Measurements from ENCODE around the gene SPEM3. TPM values are rescaled to one million over a fixed set of nuclear protein-coding genes. Genes with fewer than 3 reads are reported as not detected.
"Not testable (repeated sequence)": the region's sequence is repeated elsewhere in the genome, so short reads cannot be mapped to it uniquely, and the experiment has no call there.

Gene SPEM3
- total and polyA plus RNA-seq, 10 donors, result not detected

DNA sequence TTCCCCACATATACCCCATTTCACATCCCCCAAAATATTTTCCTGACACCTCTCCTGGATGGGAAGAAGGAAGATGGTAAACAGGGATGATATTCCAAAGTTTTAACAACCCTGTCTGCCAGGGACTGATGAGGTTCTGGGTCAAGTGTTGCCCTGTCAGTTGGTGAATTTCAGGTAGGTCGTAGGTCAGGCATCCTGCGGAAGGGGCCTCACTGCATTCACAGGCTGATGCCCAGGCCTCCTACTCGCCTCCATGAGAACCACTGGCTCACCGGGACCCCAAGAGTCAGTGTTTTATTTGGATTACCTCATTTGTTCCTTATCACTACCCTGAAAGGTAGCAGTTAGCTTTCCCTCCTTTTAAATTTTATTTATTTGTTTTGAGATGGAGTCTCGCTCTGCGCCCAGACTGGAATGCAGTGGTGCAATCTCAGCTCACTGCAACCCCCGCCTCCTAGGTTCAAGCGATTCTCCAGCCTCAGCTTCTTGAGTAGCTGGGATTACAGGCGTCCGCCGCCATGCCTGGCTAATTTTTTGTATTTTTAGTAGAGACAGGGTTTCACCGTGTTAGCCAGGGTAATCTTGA, 40.2 kb downstream of the SPEM3 start:
- H3K4me1 ChIP-seq, result peaks cover 21 to 86% (median 53%) of the 10 kb centered on the region in 6 donors
- WGBS, 5 donors, result 79 to 91% (median 84%) methylated on average over 12 of the region's 12 CpGs

DNA sequence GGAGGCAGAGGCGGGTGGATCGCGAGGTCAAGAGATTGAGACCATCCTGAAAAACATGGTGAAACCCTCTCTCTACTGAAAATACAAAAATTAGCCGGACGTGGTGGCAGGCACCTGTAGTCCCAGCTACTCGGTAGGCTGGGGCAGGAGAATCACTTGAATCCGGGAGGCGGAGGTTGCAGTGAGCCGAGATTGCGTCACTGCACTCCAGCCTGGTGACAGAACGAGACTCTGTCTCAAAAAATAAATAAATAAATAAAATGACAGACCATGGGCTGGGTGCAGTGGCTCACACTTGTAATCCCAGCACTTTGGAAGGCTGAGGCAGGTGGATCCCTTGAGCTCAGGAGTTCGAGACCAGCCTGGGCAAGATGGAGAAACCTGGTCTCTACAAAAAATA, 41.2 kb downstream of the SPEM3 start:
- H3K27me3 ChIP-seq (replicated peaks in 1 of 7); H3K9me3 ChIP-seq; DNase-seq; H3K27ac ChIP-seq; H3K4me3 ChIP-seq; intact Hi-C loops (cut with DNase I; ENCODE audit: low total_unique reads): not testable (repeated sequence)
- peaks cover 0 to 47% (median 11%) of the 10 kb centered on the region in 6 donors for H3K36me3 ChIP-seq
- WGBS, 5 donors, result 85 to 96% (median 91%) methylated on average over 12 of the region's 12 CpGs
- H3K4me1 ChIP-seq, result peaks cover 22 to 94% (median 57%) of the 10 kb centered on the region in 6 donors

More for the DNA sequence above, 40.2 kb downstream of the SPEM3 start:
- Histone ChIP-seq H3K27ac (peak overlapping the region in 1 of 8 donors; percentile 21), H3K27me3 (replicated peaks in 1 of 7) (no peaks in the 10 kb centered on the region), H3K36me3 (peaks cover 0 to 48% (median 18%) of the 10 kb centered on the region in 6 donors), H3K4me3 (no peak overlapping the region), H3K9me3 (no peaks in the 10 kb centered on the region)
- TF ChIP-seq POLR2AphosphoS5 (IDR thresholded peaks at IDR 0.05) (no peak), POLR2A (IDR thresholded peaks at IDR 0.05) (no peak)
- TF ChIP-seq, protein P1, sequence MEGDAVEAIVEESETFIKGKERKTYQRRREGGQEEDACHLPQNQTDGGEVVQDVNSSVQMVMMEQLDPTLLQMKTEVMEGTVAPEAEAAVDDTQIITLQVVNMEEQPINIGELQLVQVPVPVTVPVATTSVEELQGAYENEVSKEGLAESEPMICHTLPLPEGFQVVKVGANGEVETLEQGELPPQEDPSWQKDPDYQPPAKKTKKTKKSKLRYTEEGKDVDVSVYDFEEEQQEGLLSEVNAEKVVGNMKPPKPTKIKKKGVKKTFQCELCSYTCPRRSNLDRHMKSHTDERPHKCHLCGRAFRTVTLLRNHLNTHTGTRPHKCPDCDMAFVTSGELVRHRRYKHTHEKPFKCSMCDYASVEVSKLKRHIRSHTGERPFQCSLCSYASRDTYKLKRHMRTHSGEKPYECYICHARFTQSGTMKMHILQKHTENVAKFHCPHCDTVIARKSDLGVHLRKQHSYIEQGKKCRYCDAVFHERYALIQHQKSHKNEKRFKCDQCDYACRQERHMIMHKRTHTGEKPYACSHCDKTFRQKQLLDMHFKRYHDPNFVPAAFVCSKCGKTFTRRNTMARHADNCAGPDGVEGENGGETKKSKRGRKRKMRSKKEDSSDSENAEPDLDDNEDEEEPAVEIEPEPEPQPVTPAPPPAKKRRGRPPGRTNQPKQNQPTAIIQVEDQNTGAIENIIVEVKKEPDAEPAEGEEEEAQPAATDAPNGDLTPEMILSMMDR (IDR thresholded peaks at IDR 0.05 in 8 of 11, conservative IDR thresholded peaks at IDR 0.05 in 3 of 11), result no peak
- no peak for DNase-seq
- intact Hi-C loops (cut with DNase I; ENCODE audit: low total_unique reads), result no loop called here

GRCh38 chr17:7470457-7470973, 41.9 kb downstream of the SPEM3 start:
- peaks cover 29 to 98% (median 62%) of the 10 kb centered on the region in 6 donors for H3K4me1 ChIP-seq
- H3K27me3 ChIP-seq (replicated peaks in 1 of 7); H3K4me3 ChIP-seq; DNase-seq; intact Hi-C loops (cut with DNase I; ENCODE audit: low total_unique reads); H3K9me3 ChIP-seq: not testable (repeated sequence)
- peak overlapping the region in 2 of 8 donors; percentile 54 to 68 for H3K27ac ChIP-seq
- H3K36me3 ChIP-seq, result peaks cover 0 to 41% (median 7%) of the 10 kb centered on the region in 6 donors
- 83 to 91% (median 86%) methylated on average over 8 of the region's 8 CpGs for WGBS, 5 donors

- no peak for DNase-seq
- WGBS, 5 donors, result 45 to 66% (median 55%) methylated on average over 2 of the region's 2 CpGs
- no peaks in the 10 kb centered on the region for H3K27me3 ChIP-seq (replicated peaks in 1 of 7)
- peak overlapping the region; percentile 7 to 68 (median 46) for H3K27ac ChIP-seq
- intact Hi-C loops (cut with DNase I; ENCODE audit: low total_unique reads), result no loop called here
- no peak overlapping the region for H3K4me3 ChIP-seq
- peaks cover 0 to 29% (median 0%) of the 10 kb centered on the region in 6 donors for H3K36me3 ChIP-seq
- TF ChIP-seq POLR2A (IDR thresholded peaks at IDR 0.05) (no peak), POLR2AphosphoS5 (IDR thresholded peaks at IDR 0.05) (no peak)
- TF ChIP-seq, protein P1 (IDR thresholded peaks at IDR 0.05 in 8 of 11, conservative IDR thresholded peaks at IDR 0.05 in 3 of 11), result no peak
- H3K4me1 ChIP-seq, result peaks cover 30 to 98% (median 66%) of the 10 kb centered on the region in 6 donors
- no peaks in the 10 kb centered on the region for H3K9me3 ChIP-seq
Observed at GRCh38 chr17:7471729-7472128, 43.1 kb downstream of the SPEM3 start.

DNA sequence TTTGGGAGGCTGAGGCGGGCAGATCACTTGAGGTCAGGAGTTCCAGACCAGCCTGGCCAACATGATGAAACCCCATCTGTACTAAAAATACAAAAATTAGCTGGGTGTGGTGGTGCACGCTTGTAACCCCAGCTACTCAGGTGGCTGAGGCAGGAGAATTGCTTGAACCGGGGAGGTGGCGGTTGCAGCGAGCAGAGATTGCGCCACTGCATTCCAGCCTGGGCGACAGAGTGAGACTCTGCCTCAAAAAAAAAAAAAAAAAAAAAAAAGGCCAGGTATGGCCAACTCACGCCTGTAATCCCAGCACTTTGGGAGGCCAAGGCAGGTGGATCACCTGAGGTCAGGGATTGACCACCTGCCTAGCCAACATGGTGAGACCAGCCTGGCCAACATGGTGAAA, 46.1 kb downstream of the SPEM3 start:
- H3K27me3 ChIP-seq (replicated peaks in 1 of 7); H3K9me3 ChIP-seq; intact Hi-C loops (cut with DNase I; ENCODE audit: low total_unique reads); H3K36me3 ChIP-seq; H3K4me3 ChIP-seq; DNase-seq: not testable (repeated sequence)
- Histone ChIP-seq H3K27ac (peak overlapping the region in 5 of 8 donors; percentile 74 to 100 (median 99)), H3K4me1 (peaks cover 38 to 95% (median 69%) of the 10 kb centered on the region in 6 donors)
- WGBS, 5 donors, result 60 to 89% (median 88%) methylated on average over 7 to 8 of the region's 8 CpGs

Data from spleen (tissue), 11 donors.